WI38 (cell line): Measurements from ENCODE around the gene JOSD2.

Experiments
- H3K4me3 ChIP-seq: 2 replicates; pipeline ENCODE4 v1.5.1; 2011; ENCODE audit warnings: low read depth, mild to moderate bottlenecking, control low read depth, low read length
- TF ChIP-seq, protein P1 (sequence below): IDR thresholded peaks from 2 replicates; pipeline ENCODE4 v1.5.1; 2012; ENCODE audit warnings: low read depth, mild to moderate bottlenecking, control low read depth, low read length

JOSD2 gene

DNA sequence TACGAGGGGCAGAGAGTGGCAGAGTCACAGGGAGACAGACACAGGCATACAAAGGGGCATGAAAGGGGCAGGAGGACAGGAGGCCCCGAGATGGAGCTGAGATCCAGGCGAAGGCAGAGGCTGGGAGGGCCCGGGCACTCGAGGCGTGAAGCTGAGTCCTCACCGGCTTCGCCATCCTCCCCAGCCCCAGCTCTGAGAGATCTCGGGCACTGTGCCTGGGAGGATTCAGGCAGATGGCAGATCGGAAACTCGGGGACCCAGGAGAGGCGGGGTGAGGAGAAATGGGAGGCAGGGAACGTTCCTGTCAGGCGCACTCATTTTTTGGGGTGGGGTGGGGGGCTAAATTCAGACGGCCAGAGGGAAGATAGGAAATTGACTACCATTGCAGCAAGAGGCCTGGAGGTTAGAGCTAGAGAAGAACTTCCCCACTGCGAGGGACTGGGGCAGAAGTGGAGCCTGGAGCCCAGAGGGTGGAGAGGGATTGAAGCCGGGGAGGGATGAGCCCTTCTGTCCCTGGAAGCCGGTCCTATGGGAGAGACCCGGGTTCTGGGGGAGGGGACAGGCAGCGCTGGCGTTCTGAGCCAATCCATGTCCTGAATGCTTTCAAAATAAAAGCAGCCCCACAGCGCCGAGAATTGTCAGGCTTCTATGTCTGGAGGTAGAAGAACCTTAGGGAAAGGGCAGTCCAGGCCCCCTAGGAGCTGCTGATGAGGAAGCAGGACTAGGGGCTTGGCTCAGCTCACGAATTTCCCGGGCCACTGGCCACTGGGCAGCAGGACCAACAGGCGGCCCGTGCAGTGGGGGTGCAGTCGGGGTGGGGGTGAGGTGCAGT lies 44.7 kb upstream of the JOSD2 start:
- no peak overlapping the region for H3K4me3 ChIP-seq
- TF ChIP-seq, protein P1, sequence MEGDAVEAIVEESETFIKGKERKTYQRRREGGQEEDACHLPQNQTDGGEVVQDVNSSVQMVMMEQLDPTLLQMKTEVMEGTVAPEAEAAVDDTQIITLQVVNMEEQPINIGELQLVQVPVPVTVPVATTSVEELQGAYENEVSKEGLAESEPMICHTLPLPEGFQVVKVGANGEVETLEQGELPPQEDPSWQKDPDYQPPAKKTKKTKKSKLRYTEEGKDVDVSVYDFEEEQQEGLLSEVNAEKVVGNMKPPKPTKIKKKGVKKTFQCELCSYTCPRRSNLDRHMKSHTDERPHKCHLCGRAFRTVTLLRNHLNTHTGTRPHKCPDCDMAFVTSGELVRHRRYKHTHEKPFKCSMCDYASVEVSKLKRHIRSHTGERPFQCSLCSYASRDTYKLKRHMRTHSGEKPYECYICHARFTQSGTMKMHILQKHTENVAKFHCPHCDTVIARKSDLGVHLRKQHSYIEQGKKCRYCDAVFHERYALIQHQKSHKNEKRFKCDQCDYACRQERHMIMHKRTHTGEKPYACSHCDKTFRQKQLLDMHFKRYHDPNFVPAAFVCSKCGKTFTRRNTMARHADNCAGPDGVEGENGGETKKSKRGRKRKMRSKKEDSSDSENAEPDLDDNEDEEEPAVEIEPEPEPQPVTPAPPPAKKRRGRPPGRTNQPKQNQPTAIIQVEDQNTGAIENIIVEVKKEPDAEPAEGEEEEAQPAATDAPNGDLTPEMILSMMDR = no peak

GRCh38 chr19:50555033-50555432 lies 44.0 kb upstream of the JOSD2 start:
- H3K4me3 ChIP-seq = no peak overlapping the region
- TF ChIP-seq, protein P1 = no peak

- no peak overlapping the region for H3K4me3 ChIP-seq
Observed at GRCh38 chr19:50554212-50554611, 43.2 kb upstream of the JOSD2 start.

DNA sequence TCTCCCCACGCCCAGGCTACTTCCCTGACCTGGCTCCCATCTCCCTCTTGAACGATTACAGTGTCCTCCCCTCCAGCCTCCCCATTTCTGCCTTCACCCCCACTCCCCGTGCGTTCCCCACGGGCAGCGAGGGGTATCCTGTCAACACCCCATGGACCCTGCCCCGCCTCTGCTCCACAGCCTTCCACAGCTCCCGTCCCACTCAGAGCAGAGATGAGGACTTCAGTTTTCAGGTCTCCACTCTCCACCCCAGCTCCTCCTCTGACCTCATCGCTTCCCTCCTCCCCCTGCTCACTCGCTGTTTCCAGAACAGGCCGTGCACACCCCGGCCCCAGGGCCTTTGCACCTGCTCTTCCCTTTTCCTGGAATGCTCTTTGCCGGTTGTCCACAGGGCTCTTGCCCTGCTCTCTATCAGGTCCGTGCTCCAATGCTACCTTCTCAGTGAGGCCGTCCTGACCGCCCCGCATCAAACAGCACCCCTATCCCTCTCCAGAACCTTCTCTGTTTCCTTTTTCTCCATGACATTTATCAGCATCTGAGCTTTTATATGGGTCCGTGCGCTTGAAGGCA lies 42.2 kb upstream of the JOSD2 start:
- no peak overlapping the region for H3K4me3 ChIP-seq
- TF ChIP-seq, protein P1 = no peak

More at GRCh38 chr19:50554212-50554611, 43.2 kb upstream of the JOSD2 start:
- TF ChIP-seq, protein P1 = no peak

- no peak overlapping the region for H3K4me3 ChIP-seq
- TF ChIP-seq, protein P1 = no peak
Observed at GRCh38 chr19:50552540-50552939, 41.5 kb upstream of the JOSD2 start.

GRCh38 chr19:50551715-50552187 lies 40.8 kb upstream of the JOSD2 start:
- no peak overlapping the region for H3K4me3 ChIP-seq
- TF ChIP-seq, protein P1 = no peak
